ENCODE data around the gene PTPRT.
"Not testable (repeated sequence)": the region's sequence is repeated elsewhere in the genome, so short reads cannot be mapped to it uniquely, and the experiment has no call there.

The PTPRT gene

DNA sequence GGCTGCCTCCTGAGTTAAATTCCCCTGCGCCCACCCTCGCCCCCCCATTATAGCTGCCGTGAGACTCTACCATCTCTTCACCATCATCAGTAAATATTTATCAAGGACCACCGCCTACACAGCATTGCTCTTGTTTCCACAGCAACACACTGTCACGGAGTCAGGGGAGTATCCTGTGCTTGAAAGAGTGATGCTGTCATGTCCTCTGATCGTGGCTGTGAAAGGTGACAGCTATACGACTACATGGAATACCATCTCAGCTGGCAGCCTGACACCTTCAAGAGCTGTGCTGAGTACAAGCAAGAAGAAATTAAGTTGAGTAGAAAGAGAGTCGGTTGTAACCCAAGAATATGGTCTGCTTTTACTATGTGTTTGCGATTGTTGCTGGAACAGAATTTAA is 3.4 kb downstream of the PTPRT start:
- no peak for DNase-seq

DNA sequence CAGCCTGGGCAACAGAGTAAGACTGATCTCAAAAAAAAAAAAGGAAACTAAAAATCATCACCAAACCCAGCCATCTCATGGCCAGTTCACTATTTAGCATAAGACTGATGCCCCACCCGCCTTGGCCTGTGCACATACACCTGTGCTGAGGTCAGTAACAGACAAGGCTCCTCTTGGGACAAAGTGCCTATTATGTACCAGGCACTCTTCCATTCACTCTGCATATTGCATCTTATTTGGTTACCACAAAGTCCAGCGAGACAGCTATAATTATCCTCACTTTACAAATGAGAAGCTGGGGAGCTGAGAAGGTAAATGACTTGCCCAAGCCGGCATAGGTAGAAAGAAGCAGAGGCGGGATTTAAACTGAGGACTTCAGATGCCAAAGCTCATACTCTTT is 3.8 kb downstream of the PTPRT start:
- no peak for DNase-seq

DNA sequence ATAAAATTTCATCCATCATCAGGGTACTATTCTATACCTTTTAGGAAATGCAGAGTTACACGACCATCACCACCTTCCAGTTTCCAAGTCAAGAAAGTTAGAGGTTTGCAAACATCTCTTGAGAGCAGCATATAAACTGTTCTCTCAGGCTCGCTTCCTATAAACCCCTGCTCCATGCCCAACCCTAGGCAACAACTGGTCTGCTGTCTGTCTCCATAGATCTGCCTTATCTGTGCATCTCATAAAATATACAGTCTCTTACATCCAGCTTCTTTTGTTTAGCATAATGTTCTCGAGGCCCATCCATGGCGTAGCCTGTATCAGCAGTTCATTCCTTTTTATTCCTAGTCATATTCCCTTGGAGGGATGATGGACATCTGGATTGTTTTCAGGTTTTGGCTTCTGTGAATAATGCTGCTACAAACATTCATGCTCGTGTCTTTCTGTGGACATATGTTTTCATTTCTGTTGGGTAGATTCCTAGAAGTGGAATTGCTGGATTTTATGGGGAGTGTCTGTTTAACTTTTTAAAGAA is 6.1 kb downstream of the PTPRT start:
- DNase-seq = no peak

DNA sequence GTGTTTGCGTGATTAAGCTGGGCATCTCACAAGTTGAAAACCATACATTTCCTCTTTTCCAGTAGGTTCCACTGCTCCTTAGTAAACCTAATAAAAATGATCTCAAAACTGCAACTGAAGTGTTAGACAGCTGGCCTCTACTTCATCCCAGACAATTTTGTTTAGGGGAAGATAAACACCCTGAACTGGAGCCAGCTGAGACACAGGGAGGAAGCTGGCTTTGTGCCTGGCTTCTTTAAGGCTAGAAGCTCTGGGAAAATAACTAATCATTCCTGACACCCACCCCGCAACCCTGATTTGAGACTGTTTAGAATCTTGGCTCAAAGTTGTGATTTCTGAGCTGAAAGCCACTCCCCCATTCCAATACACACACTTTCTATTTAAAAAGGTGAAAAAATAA is 11.6 kb downstream of the PTPRT start:
- DNase-seq = no peak

DNA sequence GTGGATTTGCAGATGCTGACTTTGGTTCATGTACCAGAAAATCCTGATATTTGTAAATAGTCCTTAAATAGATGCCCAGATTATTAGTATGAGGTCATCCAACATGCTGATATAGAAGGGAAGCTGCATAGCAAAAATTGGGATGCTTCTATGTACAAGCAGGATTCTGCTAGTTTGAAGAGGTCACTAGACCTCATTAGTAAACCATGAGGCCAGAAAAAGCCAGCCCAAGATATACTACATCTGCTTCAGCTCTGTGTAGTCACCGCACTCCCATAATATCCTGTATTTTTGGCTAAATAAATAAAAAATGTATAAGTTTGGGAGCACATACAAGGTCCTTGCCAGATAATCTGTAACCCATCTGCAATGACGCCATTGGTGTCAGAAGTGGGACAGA is 13.0 kb downstream of the PTPRT start:
- DNase-seq = no peak

DNA sequence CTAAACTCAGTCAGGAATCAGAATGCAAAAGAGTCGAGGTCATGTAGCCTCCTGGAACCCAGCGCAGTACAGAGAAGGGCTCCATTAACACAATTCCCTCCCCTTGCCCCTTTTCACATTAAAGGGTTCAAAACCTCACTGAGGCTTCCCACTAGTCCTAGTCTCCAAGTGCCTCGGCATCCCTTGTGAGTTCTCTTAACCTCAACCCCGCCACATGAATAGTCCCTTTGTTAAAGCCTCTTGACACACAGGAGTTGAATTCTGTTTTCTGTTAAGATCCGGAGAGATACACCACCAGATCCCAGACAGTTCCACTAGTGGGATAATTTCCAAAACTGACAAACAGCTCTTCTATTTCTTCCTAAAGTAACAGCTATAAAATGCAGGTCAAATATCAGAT is 17.8 kb downstream of the PTPRT start:
- DNase-seq = no peak

DNA sequence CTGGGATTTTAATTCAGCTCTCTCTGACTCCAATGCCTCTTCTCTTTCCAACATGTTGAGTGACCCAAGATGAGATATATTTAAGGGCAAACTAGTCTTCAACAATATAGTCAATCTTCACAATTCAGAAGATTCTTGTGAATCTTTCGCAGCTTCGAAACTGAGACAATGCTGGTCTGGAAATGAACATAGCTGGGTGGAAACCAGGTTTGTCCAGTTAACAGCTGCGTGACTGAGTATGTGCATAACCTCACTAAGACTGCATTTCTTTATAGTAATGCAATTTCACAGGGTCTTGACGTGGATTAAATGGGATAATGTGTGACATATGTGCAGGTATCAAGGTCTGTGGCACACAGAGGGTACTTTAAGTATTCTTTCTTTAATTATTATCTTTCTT is 18.9 kb downstream of the PTPRT start:
- DNase-seq = no peak

DNA sequence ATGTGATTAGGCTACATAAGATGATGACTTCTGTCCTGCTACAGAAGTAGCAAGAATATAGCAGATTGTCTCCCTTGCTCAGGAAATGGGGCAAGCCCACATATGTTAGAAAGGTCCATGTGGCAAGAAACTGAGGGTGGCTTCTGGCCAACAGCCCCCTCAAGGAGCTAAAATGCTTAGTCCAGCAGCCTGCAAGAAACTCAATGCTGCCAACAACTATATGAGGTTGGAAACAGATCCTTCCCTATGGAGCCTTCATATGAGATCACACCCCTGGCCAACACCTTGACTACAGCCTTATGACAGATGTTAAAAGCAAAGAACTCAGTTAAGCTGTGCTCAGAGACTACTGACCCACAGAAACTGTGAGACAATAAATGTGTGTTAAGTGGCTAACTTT is 22.1 kb downstream of the PTPRT start:
- no peak for DNase-seq

DNA sequence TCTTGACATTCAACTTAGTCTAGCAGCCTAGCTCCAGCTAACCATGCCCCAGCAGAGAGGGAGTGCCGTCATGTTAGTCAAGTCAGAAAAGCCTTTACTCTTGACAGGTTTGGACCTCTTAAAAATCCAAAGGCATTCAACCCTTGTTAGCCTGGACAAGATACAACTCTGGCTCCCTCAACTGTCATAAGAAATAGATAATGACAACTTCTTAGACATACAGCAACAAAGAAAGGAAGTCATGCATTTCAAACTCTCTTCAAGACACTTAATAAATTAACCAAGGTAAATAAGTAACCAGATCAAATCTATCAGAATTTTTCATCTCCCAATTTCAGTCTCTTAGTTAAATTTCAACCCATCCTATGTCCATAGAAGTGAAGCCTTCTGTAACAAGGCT is 22.7 kb downstream of the PTPRT start:
- DNase-seq = no peak

DNA sequence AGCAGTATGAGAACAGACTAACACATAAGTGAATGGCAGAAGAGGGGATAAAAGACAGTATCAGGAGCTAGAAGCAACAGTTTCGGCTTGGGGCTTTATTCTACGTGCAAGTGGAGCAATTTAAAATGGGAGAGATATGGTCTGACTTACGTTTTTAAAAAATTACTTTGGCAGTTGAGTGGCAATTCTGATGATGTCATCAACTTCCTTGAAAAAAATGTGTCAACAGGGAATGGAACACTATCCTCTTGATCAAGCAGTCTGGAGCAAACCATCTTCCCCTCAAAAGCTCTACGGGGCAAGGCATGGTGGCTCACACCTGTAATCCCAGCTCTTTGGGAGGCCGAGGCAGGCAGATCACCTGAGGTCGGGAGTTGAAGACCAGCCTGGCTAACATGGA is 24.1 kb downstream of the PTPRT start:
- DNase-seq = no peak

DNA sequence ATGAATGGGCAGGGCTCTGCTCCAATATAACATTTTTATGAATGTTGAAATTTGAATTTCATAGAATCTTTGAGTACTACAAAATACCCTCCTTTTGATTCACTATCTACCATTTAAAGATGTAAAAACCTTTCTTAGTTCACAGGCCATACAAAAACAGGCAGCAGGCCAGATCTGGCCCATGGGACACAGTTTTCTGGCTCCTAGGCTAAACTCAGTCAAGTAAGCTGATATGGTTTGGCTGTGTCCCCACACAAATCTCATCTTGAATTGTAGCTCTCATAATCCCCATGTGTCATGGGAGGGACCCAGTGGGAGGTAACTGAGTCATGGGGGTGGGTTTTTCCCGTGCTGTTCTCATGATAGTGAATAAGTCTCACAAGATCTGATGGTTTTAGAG is 25.0 kb downstream of the PTPRT start:
- DNase-seq = not testable (repeated sequence)

DNA sequence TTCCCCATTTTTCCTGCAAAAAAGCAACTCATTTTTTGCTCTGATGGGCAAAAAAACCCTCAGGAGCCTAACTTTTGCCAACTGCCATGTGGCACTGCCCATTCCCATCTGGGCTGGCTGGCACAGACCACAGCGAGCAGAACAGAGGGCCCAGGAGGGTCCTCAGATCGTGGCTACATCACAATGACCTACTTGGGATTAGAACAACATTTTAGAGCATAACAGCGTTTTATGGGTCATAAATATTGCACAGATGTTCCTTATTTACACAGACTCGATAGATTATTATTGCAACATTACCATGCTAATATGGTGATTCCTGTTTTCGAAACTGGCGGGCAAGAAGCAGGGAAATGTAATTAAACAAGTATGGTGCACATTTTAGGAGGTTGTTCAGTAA is 28.0 kb downstream of the PTPRT start:
- no peak for DNase-seq

DNA sequence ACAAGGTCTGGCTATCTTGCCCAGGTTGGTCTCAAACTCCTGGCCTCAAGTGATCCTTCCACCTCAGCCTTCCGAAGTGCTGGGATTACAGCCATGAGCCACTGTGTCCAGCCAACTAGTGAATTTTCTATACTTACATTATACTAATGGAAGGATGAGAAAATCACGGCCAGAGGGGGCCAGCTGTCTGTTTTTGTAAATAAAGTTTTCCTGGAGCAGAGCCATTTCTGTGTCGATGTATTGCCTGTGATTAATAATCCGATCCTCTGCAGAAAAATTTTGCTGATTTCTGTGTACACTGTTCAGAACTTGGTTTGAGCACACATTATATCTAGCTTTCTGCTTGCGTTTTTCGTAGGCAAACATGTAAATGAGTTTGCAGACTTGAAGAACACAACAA is 28.8 kb downstream of the PTPRT start:
- DNase-seq = no peak

DNA sequence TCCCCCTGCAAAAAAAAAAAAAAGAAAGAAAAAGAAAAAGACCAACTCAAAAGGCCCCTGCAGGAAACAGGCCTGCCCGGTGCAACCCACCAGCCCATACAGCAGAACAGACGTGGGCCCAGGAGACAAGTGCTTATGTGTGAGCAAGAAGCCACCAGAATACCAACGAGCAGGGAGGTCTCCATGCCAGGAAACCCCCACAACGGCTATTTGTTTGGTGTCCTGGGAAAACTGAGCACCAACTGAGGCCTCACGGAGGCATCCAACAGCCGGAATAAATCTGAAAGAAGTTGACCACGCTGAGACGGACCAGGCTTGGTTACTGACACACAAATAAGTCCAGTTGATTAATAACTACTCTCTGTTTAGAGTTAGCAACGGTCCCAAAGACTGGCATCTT is 29.7 kb downstream of the PTPRT start:
- DNase-seq = no peak

DNA sequence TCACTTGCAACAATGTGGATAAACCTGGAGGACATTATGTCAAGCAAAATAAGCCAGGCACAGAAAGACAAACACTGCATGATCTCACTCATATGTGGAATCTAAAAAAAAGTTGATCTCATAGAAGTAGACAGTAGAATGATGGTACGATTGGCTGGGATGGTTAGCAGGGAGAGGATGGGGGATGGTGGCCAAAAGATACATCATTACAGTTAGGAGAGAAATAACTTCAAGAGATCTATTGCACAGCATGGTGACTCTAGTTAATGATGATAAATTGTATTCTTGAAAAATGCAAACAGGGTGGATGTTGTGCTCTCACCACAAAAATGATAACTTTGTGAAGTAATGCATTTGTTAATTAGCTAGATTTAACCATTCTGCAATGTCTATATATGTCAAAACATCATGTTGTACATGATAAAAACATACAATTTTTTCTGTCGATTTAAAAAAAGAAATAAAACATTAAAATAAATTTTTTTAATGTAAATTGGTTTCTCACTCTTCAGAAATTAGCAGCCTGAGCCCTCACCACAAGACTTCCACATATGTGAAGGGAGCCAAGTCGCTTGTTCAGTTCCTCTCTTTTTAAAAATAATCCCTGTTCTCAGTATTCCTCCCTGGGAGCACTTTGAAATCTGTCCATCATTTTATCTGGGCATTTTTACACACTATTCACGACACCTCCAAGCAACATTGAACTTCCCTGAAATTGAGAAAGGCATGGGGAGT is 34.2 kb downstream of the PTPRT start:
- DNase-seq = no peak

DNA sequence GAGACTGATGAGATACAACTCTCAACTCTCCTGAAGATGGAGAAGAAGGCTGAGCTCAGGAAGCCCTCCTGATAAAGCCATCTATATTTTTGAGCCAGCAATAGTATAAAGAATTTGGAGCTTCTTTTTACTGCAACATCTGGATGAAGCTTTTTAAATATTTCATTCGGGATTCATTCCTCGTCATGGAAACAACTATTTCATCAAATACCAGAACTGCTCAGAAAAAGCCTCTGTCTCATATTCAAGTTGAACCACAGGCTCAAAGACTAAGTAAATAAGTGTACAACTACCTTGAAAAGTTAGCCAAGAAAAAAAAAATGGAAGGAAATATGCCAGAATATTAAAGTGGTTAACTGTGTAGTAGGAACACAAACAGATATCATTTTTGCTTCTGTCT is 37.8 kb downstream of the PTPRT start:
- DNase-seq = no peak

DNA sequence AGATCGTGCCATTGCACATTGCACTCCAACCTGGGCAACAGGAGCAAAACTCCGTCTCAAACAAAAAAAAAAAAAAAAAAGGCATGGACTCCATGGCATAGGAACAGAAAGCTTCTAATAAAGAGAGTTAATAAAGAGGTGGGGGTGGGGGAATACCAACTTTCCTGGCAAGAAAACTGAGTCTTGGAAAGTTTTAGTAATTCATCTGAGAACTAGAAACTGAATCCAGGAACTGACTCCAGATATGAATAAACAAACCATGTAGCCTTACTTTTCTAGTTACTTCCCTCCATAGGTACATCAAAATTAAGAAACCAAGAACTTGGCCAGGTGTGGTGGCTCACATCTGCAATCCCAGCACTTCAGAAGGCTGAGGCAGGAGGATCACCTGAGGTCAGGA is 38.5 kb downstream of the PTPRT start:
- DNase-seq = no peak

DNA sequence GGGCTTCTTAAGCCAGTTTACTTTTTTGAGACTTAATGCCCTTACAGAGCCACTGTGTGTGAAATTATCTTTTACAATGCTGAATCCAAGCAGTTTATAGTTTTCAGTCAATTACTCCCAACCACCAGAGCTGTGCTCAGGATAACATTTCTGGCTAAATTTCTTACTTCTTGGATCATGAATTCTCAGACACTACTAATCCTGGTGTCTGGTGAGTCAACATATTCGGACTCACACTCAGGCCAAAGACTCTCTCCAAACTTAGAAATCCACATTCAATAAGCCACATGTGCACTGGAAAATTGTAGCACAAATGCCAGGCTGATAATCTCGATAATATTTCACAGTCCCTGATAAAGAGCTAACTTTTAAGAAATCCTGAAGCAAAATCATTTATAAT is 49.0 kb downstream of the PTPRT start:
- DNase-seq = no peak

DNA sequence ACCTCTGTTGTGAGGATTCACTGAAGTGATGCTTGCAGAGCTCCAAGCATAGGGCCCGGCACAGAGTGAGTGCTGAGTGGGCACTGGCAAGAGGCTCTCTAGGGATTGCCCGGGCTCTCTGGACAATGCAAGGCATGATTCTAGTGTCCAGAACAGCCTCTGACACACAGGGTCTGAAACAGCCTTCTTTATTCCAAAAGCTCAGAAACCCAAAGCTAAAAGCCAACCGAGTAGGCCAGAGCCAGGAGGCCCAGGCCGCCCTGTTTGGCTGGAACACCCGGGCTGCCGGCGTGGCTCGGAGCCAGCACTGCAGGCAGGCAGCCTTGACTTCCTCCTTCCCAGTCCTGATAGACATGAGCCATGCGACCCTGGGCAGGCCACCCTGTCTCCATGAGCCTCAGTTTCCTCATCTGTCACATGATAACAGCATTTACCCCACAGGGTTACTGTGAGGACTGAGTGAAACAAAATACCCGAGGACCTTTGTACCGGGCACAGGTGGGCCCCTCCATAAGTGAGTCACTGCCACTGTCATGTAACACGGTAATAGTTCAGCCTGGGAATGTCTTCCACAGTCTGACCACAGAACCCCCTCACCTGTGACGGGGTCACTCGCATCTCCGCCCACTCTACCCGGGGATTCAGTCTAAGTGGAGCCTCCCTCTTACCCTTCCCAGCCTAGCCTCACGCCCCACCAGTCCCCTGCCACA is 51.5 kb downstream of the PTPRT start:
- DNase-seq = no peak

DNA sequence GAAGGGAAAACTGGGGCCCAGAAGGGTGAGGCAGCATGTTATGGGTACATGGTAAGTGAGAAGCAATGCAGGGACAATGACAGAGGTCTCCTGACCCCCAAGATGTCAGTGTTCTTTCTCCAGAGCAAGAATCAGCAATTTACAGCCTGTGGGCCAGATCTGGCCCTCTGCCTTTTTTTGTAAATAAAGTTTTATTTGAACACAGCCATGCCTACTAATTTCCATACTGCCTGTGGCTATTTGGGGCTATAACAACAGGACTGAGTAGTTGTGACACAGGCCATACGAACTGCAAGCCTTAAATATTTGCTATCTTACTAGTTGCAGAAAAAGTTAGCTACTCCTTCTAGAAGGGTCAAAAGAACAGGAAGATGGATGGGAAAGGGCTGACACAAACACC is 52.5 kb downstream of the PTPRT start:
- DNase-seq = no peak

DNA sequence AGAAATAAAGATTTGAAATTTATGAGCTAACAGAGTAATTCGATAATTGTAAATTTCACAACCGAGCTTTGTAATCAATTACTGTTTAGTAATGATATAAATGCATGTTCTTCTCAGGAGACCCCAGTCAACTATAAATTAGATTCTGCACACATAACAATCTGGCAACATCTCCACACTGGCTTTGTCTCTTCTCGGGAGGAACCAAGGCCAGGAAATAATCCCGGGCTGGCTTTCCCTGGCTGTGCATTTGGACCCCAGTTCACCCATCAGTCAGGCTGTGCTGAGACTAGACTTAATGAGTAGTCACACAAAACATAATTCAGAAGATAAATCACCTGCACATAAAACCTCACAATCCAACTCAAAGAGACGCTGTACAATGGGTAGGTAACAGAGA is 65.5 kb downstream of the PTPRT start:
- no peak for DNase-seq

DNA sequence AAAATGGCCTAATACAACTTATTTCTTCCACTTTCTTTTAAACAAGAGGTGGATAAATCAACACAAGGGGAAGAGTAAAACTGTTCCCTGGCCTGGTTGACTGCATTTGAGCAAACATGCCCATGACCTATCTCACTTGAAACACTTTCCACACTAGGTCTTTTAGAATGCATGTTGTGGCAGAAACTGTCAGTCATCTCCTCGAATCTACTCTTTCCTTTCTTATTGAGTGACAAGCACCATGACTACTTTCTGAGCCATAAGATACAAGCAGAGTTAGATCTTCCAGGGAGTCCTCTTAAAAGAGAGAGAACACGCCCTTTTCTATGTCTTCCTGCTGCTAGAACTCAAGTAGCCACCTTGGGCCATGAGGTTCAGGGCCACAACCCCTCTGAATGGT is 66.5 kb downstream of the PTPRT start:
- no peak for DNase-seq

DNA sequence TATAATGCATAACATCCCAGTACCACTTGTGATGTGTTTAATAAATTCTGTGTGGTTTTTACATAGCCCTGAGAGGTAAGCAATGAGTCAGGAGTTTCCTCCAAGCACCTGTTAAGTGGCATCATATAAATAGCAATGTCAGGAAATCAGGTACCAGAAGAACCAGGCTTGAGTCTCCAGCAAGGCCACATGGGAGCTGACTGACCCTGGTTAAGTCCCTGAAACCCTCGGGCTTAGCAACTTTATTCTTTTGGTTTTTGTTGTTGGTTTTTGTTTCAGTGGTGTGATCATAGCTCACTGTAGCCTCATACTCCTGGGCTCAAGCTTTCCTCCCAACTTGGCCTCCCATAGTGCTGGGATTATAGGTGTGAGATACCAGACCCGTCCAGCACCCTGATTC is 70.0 kb downstream of the PTPRT start:
- no peak for DNase-seq

DNA sequence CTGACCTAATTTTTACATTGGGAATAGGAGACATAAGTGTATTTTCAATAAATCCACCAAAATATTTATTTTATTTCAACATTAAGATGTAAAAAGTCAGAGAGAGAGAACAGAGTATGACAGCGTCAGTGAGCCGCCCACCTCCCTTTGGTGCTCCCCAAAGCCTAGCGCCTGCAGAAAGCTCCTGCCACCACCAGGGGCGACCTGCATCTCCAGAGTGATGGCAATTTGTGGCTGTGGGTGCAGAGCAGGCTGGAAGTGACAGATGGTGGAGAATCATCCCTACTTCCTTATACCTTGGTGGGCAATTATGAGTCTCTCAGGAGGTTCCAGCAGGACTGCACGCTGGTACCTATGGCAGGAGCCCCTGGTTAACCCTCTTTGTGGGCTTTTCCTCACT is 87.3 kb downstream of the PTPRT start:
- no peak for DNase-seq

DNA sequence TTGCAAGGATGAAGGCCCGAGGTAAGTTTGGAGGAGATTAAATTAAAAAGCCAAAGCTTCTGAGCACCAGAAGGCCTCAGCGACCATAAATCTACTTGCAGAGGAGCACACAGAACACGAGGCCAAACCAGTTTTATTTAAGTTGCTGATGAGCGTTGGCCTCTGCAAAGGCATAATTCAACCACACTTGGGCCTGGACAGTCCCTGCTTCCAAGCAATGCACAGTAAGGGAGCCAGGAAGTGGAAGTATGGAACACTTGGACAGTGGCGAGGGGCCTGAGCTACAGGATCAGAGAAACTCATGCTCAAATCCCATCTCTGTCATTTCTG is 92.8 kb downstream of the PTPRT start:
- no peak for DNase-seq
